Measurements from ENCODE around the gene EIF1AX.
"Not testable (repeated sequence)": the region's sequence is repeated elsewhere in the genome, so short reads cannot be mapped to it uniquely, and the experiment has no call there.

EIF1AX gene, protein sequence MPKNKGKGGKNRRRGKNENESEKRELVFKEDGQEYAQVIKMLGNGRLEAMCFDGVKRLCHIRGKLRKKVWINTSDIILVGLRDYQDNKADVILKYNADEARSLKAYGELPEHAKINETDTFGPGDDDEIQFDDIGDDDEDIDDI

DNA sequence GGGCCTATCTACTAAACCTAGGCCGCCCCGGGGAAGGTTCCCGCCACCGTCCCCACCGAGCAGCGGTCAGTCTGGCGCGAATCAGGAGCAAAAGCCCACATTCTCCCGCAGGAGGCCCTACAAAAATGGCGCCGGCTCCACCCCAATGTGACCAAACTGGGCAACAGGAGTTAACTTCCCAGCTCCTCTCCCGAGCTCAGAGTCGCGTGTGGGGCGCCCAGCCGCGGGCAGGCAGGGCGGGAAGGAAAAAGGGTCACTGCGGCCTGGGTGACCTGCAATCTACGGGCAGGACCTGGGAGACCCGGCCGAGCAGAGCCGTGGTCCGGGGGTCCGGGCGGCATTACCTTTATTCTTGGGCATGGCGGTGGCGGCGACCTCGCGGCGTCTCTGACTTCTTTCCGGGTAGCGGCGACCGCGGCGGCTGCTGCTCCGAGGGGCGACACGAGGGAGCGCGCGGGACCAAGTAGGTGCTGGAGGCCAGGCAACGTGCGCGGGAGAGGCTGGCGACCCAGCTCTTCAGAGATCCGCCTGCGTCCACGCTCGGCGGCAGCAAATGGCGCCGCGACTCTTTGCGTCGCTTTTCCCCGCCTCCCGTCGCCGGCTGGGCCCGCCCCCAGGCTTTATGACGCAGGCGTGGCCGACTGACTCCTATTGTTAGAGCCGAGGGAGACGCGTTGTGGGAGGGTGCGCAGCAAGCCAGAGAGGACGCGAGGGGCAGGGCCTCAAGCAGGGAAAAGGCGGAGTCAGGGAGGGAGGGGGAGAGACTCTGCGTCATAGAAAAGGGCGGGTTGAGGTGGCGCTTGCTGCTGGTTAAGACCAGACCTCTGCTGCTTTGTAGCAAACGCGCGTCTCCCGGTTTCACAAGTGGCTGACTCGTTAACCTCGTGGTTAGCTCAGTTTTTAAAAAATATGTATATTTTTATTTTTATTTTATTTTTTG is at the start of gene EIF1AX:
Gene EIF1AX (minus strand): TSS at position 558 of the 940 bp plus-strand sequence. CDS start 198 bp downstream, at position 360.
- DNase-seq (ENCODE audit: low read depth in 2 of 2), result peak; percentile 93 to 97

DNA sequence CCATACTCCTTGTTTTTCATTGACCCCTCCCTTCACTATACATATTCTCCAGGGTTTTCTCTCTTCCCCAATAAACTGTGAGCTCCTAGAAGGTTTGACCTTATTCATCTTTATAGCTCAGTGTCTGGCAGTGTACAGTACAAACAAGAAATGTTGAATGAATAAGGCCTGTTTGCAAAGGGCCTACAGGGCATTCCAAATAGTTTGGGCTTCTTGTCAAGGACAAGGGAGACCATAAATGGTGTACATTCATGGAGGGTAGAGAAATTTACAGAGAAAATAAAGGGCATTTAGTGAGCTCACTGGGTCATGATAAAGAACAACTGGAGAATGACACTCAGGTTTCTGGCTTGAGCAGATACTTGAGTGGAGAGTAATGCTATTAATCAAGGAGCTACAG is 47.5 kb upstream of the EIF1AX start:
- DNase-seq (ENCODE audit: low read depth in 2 of 2), result no peak

DNA sequence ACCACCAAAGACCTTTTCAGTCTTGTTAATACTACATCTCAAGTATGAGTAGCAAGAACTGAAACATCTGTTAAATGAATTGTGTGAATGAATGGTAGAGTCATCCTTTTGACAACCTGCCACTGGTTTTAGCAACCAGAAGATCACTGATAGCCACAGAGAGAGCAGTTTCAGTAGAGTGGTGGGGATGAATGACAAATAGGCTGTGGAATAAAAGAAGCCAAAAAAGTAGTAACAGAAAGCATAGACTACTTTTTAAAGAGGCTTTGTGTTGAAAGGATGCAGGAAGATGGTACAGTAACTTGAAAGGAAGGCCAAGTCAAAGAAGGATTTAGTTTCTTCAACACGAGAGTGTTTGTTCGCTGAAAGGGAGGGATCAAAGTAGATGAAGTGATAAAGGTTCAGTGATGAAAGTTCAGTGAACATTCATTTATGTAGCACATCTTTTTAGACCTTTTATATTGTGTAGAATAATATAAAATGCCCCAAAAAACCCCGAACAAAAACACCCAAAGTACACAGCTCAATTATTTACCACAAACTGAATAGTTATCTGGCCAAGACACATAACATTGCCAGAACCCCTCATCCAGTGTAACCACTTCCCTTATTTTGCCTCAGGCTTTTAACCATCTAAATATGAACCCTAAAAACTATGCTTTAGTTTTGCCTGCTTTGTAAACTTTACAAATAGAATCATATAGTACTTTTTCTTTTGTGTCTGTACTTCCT is 40.1 kb upstream of the EIF1AX start:
- no peak for DNase-seq (ENCODE audit: low read depth in 2 of 2)

DNA sequence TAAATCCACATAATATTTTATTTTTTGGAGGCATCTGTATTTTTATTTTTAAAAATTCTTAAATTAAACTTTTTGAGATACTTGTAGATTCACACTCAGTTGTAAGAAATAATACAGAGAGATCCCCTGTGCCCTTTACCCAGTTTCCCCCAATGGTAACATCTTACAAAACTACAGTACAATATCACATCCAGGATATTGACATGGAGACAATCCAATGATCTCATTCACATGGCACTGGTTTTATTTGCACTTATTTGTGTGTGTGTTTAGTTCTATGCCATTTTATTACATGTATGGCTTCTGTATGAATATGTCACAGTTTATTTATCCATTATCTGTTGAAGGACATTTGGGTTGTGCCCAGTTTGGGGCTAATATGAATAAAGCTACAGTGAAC is 35.5 kb upstream of the EIF1AX start:
- no peak for DNase-seq (ENCODE audit: low read depth in 2 of 2)

DNA sequence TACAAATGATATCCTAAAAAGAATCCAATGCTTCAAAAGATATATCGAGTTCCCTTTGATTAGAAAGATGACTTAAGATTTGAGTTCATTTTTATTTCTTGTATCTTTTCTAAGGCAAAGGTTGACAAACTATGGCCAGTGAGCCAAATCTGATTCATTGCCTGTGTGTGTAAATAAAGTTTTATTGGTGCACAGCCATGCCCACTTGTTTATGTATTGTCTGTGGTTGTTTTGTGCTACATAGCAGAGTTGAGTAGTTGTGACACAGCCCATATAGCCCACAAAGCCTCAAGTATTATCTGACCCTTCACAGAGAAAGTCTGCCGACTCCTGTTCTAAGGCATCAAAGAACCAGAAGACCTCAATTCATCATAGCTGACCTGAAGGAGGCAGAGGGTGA is 32.2 kb upstream of the EIF1AX start:
- no peak for DNase-seq (ENCODE audit: low read depth in 2 of 2)

DNA sequence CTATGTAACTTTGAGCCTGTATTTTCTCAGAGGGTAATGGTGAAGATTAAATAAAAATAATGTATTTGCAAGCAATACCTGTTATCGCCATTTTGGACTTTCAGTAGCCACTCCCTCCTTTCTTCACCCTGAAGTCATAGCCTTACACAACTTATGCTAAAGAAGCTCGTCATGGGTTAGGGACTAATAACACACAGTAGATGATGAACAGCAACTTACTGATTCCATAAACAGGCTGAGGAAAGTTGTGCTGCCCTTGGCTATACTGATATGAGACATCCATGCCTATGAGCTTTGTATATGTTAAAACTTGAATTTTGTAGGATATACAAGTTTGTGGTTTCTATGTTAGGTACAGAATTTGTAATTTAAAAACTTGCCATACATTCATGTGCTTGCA is 31.7 kb upstream of the EIF1AX start:
- no peak for DNase-seq (ENCODE audit: low read depth in 2 of 2)

DNA sequence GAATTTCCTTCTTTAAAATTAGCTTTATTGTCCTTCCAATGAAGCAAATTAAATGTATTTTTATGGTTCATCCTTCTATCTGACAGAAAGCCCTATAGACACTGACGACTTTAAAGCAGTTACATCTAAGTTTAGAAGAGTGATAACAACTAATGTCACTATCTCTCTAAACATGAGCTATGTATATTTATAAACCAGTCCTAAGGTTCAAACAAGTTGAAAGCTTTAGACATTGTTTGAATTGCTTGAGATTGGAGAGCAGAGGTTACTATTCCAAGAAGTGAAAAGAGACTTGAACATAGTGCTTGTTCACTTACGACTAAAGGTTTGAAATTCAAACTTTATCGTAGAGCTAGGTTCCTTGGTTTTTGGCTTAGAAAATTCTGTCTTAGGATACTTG is 30.2 kb upstream of the EIF1AX start:
- no peak for DNase-seq (ENCODE audit: low read depth in 2 of 2)

DNA sequence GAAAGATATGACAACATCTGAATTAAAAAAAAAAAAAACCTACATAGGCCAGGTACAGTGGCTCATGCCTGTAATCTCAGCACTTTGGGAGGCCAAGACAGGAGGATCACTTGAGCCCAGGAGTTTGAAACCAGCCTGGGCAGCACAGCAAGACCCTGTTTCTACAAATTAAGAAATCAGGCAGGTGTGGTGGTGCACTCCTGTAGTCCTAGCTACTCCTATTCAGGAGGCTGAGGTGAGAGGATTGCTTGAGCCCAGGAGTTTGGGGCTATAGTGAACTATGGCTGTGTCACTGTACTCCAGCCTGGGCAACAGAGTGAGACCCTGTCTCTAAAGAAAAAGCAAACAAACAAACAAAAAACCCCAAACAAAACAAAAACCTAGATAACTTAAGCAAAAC is 20.9 kb upstream of the EIF1AX start:
- DNase-seq (ENCODE audit: low read depth in 2 of 2), result not testable (repeated sequence)

DNA sequence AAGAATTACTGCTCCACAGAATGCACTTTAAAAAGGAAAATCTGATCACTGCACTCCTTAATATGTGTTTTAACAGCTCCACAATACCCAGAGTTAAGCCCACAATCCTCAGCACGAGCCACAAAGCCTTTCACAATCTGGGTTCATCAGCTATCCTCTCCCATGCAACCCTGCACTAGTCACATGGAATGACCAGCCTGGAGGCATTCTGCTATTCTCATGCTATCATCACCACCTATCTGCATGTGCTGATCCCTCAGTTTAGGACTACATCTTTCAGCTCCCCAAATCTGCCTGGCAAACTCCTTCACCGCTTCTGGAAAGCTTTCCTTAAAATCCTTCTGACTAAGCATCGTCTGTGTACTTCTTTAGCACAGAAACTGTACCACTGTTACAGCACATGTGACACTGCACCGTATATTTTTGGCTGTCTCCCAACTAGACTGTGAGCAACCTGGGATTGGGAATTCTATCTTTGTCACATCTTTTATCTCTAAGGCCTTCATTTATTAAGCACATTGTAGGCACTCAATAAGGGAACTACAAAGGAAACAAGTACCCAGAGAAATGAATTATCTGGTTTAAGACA is 18.3 kb upstream of the EIF1AX start:
- DNase-seq (ENCODE audit: low read depth in 2 of 2), result no peak

DNA sequence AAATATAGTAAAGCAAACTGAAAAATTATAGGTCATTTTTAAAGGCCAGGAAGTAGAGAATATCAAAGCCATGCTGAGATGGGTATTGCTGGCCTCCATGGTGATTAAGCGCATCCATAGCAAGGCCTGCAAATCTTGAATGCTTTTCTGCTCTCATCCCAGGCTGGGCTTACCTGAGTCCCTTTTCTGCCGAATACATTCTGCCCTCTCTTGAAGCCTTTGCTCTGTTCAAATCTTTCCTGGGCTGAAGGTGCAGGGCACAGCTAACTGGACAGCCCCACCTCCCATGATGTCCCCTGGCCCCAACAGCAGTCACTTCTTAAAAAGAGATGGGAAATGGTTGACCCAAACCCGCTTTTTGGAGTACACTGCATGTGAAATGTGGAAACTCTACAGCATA is 10.1 kb upstream of the EIF1AX start:
- no peak for DNase-seq (ENCODE audit: low read depth in 2 of 2)

DNA sequence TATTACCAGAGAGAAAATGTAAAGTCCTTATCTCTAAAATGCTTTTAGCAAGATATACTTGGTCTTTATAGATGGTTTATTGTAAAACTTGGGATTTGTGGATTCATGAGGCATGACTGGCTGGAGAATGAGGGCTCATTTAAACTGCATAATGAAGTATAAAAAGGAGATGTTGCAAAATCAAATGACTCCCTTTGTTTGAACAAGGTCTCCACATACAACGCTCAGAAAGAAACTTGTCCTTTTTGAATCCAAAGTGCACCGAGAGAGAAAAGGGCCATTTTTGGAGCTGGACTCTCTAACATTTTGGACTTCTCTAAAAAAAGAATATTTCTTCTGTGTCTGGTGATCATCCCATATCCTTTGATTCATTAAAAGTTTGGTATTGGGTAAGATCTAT is 7.7 kb upstream of the EIF1AX start:
- DNase-seq (ENCODE audit: low read depth in 2 of 2), result no peak

DNA sequence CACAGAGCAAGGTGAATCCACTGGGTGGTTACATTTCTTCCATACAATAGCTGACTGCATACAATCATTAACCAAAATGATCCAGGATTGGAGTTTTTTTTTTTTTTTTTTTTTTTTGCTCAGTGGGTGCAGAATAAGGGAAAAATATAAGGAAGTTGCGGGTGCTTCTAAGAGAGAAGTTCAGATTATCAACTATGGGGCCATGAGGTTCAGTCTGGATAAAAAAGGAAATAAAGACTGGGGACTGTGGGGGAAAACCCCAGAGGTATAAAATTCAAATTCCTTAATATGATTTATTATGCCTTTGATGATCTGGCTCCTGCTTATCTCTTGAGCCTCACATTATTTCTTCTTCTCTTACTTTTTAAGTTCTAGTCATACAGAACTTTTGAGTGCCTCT is 5.9 kb upstream of the EIF1AX start:
- no peak for DNase-seq (ENCODE audit: low read depth in 2 of 2)

DNA sequence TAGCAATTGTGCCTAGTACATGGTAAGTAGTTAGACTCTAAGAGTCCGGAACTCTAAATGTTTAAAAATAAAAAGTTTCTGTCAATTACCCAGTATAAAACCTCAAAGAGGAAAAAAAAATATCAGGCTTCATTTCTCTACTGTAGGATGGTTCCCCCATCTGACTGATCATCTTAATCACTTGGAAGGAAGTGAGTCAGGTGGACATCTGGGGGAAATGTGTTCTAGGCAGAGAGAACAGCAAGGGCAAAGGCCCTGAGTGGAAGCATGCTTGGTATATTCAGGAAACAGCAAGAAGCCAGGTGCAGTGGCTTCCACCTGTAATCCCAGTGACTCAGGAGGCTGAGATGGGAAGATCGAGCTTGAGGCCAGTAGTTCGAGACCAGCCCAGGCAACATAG is 2.9 kb upstream of the EIF1AX start:
- no peak for DNase-seq (ENCODE audit: low read depth in 2 of 2)

DNA sequence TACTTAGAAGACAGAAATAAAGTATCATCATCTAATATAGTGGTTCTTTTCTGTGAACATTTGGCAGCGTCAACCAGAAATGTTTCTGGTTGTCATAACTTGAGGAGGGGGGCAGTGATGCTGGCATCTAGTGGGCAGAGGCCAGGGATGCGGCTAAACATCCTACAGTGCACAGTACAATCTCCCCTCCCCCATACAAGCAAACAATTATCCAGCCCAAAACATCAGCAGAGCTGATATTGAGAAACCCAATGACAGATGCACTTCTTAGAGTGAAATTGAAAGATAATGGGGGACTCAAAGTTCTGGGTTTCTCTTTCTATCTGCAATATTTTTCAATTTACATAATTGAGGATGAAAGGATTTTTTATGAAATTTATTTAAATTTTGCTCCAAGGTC is 1.9 kb upstream of the EIF1AX start:
- no peak for DNase-seq (ENCODE audit: low read depth in 2 of 2)

DNA sequence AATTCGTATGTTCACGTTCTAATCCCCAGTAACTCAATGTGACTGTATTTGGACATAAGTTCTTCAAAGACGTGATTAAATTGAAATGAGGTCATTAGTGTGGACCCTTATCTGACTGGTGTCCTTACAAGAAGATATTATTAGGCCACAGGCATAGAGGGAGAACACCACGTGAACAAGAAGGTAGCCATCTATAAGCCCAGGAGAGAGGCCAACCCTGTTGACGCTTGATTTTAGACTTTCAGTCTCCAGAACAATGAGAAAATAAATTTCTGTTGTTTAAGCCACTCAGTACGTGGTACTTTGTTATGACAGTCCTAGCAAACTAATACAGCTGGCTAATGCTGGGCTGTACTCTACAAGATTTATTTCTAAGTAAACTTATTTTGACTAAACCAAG is 1.5 kb upstream of the EIF1AX start:
- DNase-seq (ENCODE audit: low read depth in 2 of 2), result no peak

DNA sequence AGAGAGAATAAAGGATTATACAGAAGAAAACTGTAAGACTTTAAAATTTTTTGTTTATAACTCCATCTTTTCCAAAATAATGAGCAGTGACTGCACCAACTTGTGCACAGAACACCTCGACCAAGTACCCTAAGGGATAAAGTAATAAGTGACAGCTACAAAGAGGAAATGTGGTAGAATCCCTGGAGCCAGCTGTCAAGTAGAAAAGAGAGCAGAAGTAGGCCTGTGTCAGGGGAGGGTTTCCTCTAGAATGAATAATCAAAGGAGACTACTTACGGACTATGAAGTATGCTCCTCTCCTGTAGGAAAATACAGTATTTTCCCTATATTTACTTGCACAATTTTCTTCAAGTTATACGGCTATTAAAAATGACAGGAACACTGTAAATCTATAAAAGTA is 1.2 kb downstream of the EIF1AX start:
- no peak for DNase-seq (ENCODE audit: low read depth in 2 of 2)

DNA sequence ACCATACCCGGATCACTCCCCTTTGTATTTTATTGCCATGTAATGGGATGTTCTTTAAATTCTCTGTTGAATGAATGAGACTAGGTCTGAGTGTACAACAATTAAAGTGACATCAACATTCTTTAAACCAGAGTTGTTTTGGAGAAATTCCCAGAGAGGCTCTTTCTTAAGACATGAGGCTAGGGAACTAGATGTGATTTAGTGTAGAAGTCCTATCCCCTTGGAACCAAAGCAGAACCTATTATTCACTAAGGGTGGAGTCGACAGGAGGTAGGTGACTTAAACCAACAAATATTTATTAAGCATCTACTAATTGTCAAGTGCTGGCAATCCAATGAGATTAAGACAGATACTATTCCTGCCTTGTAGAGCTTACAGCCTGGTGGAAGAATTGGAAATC is 1.7 kb downstream of the EIF1AX start:
- DNase-seq (ENCODE audit: low read depth in 2 of 2), result no peak

DNA sequence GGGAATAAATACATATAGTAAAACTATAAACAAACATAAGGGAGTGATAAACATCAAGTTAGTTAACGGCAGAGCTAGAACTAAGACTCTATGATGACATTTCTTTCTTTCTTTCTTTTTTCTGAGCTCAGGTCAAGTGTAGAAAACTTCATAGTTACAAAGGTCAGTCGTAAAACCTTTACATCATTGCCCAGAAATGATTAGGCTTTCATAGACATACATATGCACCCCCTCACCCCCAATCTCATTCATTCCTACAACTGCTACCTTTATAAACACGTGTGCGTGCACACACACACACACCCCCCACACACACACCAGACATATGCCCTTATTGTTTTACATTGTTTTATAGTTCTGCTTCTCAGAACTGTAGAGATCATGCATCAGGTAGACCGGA is 5.7 kb downstream of the EIF1AX start:
- no peak for DNase-seq (ENCODE audit: low read depth in 2 of 2)

DNA sequence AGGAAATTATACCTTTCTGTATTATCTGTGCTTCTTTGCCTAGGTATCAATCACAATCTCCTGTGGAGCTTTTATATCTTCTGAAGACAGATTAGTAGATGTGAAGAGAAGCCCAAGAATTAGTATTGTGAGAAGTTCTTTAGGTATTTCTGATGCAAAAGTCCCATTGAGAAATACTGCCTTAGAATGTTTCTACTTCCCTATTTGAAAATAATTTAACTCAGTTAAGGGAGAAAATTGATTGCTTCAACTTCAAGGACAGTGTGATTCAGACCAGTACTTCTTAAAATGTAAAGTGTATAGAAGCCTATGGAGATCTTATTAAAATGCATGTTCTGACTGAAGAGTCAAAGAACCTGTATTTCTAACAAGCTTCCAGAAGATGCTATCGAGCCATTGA is 9.0 kb downstream of the EIF1AX start:
- no peak for DNase-seq (ENCODE audit: low read depth in 2 of 2)

DNA sequence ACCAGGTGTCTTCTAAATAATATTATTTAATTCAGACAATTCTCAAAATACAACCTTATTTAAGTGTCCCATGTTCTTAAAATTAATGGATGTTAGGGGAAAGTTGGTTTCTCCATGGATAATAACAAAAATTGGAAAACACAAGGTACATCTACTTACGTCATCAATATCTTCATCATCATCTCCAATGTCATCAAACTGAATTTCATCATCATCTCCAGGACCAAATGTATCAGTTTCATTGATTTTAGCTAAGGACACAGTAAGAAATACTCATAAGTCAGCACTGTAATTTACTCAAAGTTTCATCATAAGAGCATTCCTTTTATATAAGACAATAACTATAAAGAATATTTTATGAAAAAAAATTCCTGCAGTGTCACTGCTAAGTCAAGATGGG is 11.3 kb downstream of the EIF1AX start:
- no peak for DNase-seq (ENCODE audit: low read depth in 2 of 2)

DNA sequence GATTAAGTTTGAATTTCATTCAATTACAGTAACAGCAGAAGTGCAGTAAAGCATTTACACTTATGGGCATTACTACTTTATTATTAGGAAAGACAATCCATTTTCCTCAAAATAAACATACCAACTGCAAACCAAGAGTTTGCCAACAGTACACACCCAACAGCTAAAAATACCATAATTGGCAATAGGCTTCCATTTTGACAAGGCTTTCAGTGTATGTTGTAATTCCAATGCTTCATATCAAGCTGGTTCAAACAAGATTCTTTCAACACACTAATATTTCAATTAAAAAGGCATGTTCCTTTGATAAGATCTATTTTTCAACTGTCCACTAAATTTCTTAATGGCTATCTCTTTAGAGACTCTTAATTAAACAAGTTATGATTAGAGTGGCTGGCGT is 12.1 kb downstream of the EIF1AX start:
- no peak for DNase-seq (ENCODE audit: low read depth in 2 of 2)

DNA sequence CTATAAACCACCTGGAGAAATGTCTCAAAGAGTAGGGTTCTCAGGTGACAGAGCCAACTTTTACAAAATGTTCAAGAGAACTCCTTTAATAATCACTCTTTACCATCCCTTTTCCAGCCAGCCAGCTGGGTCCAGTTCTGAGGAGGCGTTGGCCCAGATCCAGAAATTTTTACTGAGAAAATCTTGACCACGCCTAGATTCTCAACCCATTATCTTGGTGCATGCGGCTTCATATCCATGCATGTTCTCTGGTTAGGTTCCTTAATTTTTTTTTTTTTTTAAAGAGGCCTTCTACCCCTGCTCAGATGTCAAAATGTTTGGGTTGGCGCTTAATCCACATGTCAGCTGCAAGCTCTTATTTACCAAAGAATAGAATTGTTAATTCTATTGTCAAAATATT is 13.0 kb downstream of the EIF1AX start:
- DNase-seq (ENCODE audit: low read depth in 2 of 2), result no peak

Measured in stimulated activated CD8-positive, alpha-beta memory T cell treated with anti-CD3 and anti-CD28 coated beads, Interleukin-7, amount 100 ng/mL, for 4 hours (primary cell).